Measurements from ENCODE around the gene PLPPR3.

The PLPPR3 gene

GRCh38 chr19:797528-798414 is 24.0 kb downstream of the PLPPR3 start:
- DNase-seq (ENCODE audit: low spot score): peak; percentile 86

- peak; percentile 100 for DNase-seq (ENCODE audit: low spot score)
Measured at GRCh38 chr19:796692-797527, 24.8 kb downstream of the PLPPR3 start, which contains the start of gene PTBP1. Gene PTBP1 (plus strand): TSS chr19:797452. CDS start chr19:797498, 46 bp downstream.

GRCh38 chr19:795691-796581 is 25.8 kb downstream of the PLPPR3 start:
- no peak for DNase-seq (ENCODE audit: low spot score)

GRCh38 chr19:795073-795611 is 26.6 kb downstream of the PLPPR3 start:
- no peak for DNase-seq (ENCODE audit: low spot score)

- DNase-seq (ENCODE audit: low spot score): no peak
Measured at GRCh38 chr19:793806-794205, 27.9 kb downstream of the PLPPR3 start.

GRCh38 chr19:792306-792885 is 29.4 kb downstream of the PLPPR3 start:
- no peak for DNase-seq (ENCODE audit: low spot score)

- peak; percentile 18 for DNase-seq (ENCODE audit: low spot score)
Measured at GRCh38 chr19:791567-792305, 30.0 kb downstream of the PLPPR3 start.

- DNase-seq (ENCODE audit: low spot score): no peak
Measured at GRCh38 chr19:791007-791566, 30.7 kb downstream of the PLPPR3 start.

- DNase-seq (ENCODE audit: low spot score): no peak
Measured at GRCh38 chr19:789701-790060, 32.1 kb downstream of the PLPPR3 start.

GRCh38 chr19:788983-789700 is 32.6 kb downstream of the PLPPR3 start:
- DNase-seq (ENCODE audit: low spot score): no peak

GRCh38 chr19:788686-788982 is 33.1 kb downstream of the PLPPR3 start:
- no peak for DNase-seq (ENCODE audit: low spot score)

GRCh38 chr19:787536-787935 is 34.2 kb downstream of the PLPPR3 start:
- no peak for DNase-seq (ENCODE audit: low spot score)

GRCh38 chr19:784541-784940 is 37.2 kb downstream of the PLPPR3 start:
- no peak for DNase-seq (ENCODE audit: low spot score)

- no peak for DNase-seq (ENCODE audit: low spot score)
Measured at GRCh38 chr19:782878-783668, 38.7 kb downstream of the PLPPR3 start.

GRCh38 chr19:782185-782877 is 39.4 kb downstream of the PLPPR3 start:
- DNase-seq (ENCODE audit: low spot score): no peak

- no peak for DNase-seq (ENCODE audit: low spot score)
Measured at GRCh38 chr19:781800-782184, 40.0 kb downstream of the PLPPR3 start.

- DNase-seq (ENCODE audit: low spot score): no peak
Measured at GRCh38 chr19:780935-781334, 40.8 kb downstream of the PLPPR3 start.

- no peak for DNase-seq (ENCODE audit: low spot score)
Measured at GRCh38 chr19:778910-779653, 42.7 kb downstream of the PLPPR3 start.

Measured in hematopoietic multipotent progenitor cell treated with erythropoietin and hydrocortisone succinate and interleukin-3 and kit ligand, for 15 days (in vitro differentiated cells).